ENCODE measurements around the gene CHTF18.
A peak's percentile ranks its signal among the peaks of the same experiment; 100 is the strongest.
"Not testable (repeated sequence)": the region's sequence is repeated elsewhere in the genome, so short reads cannot be mapped to it uniquely, and the experiment has no call there.

Gene CHTF18

GRCh38 chr16:813916-814412, 25.5 kb downstream of the CHTF18 start:
- no peak for DNase-seq

DNA sequence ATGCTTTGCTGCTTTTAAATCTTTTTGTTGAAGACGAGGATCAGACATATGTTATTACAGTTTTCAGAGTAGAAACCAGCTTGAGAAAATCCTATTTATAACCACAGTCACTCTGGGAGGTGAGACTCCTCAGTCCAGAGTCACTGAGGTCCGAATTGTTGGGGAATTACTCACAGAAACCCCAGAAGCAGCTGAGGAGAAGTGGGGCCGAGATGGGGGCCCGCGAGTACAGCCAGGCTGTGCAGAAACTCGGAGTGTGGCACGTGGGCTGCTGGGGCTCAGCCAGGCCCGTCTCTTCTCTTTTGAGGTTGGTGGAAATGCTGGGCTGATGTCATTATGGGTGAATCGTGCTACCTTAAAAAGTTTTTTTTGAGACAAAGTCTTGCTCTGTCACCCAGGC, 26.6 kb downstream of the CHTF18 start:
- DNase-seq, result no peak

GRCh38 chr16:815861-816260, 27.4 kb downstream of the CHTF18 start:
- no peak for DNase-seq

DNA sequence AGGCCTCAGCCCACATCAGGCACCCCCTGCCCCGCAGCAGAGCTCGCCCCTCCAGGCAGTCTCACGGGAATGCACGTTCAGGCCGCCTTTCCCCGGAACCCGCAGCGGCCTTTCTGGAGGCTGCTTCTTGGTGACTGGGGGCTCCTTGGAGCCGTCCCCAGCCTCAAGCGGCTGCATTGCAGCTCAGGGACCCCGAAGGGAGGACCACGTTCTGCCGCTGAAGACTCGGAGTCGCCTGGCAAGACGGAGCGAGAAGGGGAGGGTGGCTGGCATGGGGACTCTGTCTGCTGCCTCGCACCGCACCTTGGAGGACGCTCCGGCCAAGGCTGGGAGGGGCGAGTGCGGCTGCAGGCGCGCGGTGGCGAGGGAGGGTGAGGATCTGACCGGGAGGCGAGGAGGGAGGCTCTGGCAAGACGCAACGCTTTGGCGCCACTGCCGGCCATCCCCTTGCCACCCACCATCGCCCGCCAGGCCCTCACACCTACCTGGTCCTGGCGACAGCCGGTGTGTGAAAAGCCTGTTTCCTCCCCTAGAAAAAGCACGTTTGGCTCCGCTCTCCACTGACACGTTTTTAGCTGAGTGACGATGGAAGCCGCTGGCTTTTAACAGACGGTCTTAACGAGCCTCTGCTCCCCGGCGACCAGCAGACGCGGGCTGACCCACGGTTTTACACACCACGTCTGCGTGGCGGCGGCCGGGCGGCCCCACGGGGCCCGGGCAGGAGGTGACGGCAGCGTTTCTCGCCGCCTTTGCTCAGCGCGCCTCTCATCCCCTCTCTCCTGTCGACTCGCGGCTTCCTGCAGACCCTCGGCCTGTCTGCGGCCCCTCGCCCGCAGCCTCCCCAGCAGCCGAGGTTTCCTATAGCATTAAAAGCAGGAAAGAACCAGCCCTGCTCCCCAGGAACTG, 28.8 kb downstream of the CHTF18 start:
- no peak for DNase-seq

DNA sequence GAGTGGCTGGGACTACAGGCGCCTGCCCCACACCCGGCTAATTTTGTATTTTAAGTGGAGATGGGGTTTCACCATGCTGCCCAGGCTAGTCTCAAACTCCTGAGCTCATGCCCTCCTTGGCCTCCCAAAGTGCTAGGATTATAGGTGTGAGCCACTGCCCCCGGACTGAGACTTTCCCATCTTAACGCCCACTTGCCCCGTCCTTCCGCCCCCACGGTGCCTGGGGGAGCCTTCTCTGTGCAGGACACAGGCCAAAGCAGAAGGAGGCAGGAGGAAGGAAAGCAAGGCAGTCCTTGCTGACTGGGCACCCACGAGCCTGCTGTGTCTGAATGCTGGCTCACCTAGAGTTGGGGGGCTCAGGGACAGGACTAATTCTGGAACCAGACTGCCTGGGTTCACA, 29.7 kb downstream of the CHTF18 start:
- DNase-seq, result no peak

DNA sequence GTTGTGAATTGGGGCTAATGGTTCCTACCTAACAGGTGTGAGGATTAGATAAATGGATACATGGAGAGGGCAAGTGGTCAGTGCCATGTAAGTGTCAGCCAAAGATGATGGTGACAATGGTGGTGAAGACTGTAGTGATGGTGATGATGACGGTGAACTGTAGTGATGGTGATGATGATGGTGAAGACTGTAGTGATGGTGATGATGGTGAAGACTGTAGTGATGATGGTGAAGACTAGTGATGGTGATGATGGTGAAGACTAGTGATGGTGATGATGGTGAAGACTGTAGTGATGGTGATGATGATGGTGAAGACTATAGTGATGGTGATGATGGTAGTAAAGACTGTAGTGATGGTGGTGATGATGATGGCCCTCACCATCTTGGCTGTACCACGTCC, 30.2 kb downstream of the CHTF18 start:
- no peak for DNase-seq

- peak in 3 of 6 experiments; percentile 25 to 45 (median 43) for DNase-seq
Measured at GRCh38 chr16:819336-820043, 31.1 kb downstream of the CHTF18 start.

- DNase-seq, result not testable (repeated sequence)
Measured at GRCh38 chr16:820044-820408, 31.6 kb downstream of the CHTF18 start.

DNA sequence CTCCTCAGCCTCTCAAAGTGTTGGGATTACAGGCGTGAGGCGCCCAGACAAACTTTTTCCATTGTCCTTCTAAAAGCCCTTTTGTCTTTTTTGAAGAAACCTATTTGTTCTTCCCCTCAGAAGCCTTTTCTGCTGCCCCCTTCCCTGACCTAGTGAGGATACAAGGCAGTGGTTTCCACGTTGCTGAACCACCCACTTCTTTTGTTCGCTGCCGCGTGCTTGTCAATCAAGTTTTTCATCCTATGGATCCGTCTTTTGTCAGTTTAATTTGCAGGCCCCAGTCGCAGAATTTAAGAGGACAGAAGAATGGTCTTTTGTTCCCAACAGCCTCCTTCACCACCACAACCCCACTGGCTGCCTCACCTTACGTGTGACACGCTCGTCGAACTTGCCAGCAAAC, 32.3 kb downstream of the CHTF18 start:
- DNase-seq, result no peak

DNA sequence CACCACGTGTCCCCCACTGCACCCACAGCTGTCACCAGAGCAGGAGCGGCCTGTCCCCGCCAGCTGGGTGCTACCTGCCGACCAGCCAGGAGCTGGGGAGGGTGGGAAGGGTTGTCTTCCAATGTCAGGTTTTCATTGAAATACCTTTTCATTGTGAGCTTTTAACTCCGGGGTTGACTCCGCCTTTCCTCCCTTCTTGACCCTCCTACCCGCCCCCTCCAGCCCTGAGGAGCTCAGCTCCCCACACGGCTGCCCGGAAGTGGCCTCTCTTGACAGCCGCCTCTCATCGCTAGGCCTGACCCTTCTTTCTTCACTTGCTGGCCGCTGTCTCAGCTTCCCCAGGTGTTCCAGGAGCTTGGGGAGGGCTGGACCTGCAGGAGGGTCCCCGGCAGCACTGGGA, 33.3 kb downstream of the CHTF18 start:
- DNase-seq, result no peak

- DNase-seq, result no peak
Measured at GRCh38 chr16:822174-822908, 33.9 kb downstream of the CHTF18 start.

DNA sequence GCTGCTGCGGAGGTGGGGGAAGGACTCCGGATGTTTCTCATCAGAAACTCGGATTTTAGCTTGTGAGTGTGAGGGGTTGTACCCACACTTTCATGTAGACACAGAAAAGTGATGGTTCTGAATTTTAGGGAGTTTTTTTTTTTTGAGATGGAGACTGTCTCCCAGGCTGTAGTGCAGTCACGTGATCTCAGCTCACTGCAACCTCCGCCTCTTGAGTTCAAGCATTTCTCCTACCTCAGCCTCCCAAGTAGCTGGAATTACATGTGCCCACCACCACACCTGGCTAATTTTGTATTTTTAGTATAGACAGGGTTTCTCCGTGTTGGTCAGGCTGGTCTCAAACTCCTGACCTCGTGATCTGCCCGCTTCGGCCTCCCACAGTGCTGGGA, 34.5 kb downstream of the CHTF18 start:
- DNase-seq, result no peak

DNA sequence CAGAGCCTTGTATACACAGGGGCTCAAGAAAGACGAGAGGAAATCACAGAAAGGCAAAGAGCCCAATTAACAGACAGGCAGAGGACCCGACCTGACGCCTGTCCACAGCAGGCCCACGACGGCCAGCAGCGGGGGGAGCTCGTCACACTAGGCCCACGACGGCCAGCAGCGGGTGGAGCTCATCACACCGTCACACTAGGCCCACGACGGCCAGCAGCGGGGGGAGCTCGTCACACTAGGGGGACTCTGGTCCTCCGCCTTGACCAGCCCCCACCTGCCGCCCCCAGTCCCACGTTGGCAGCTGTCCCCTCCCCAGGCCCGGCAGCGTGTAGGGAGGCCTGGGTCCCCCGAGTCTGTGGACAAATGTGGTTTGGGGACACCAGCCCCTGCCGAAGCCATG, 35.8 kb downstream of the CHTF18 start:
- no peak for DNase-seq

- DNase-seq, result no peak
Measured at GRCh38 chr16:824601-825000, 36.2 kb downstream of the CHTF18 start.

DNA sequence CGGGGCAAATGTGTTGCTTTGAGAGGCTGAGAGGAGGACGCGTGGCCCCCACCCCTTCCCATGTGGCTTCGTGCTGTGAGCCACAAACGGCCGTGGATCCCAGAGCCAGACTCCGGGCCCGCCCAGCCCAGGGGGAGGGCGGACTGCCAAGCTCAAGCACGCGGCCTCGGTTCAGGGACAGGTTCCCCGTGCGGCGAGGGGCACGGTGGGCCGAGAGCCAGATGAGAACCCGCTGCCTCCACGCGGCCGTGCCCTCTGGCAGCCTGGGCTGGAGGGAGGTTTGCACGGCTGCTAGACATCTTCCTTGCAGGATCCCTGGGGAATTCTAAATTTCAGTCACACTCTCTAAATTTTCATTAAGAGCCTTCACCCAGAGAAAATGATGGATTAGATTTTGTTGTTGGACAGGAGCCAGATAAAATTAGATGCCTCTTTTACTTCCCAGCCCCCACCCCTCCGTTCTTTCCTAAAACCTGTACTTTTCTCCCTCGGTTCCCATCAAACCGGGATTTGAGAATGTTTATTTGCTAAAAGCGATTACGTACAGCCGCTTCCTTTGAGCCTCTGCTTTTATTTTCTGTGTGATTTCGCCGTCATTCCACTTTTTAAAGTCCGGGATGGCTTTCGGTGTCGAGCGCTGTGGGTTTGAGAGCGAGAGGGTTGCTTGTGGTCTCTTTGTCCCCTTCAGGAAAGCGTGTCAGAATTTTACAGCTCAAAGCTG, 37.1 kb downstream of the CHTF18 start:
- no peak for DNase-seq

DNA sequence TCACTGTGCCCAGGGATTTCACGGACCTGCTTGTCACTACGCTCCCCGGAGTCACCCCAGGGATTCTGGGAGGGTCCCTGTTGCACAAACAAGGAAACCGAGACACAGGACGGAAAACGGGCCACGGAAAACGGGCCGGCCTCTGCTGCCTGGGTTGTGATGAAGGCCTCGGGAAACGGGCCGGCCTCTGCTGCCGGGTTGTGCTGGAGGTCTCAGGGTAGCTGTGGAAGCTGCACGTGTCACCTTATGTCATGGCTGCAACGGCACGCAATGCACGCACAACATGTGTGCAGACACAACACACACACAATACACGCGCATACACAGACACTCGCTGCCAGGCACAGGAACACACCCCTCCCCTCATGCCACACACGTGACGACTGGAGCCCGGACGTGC, 39.1 kb downstream of the CHTF18 start:
- no peak for DNase-seq

DNA sequence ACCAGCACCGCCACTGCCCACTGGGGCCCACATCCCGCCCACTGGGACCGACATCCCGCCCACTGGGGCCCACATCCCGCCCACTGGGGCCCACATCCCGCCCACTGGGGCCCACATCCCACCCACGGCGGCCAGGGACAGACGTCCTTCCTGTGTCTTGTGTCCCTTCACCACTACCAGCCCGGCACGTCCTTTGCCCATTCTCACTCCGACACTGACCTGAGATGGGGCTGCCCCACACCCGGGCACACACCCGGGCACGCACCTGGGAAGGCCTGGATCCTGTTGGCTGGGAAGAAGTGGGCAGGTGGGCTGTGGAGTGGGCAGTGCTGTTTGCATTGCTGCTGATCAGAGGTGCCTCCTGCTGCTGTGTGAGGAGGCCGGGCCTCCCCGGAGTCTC, 40.5 kb downstream of the CHTF18 start:
- DNase-seq, result no peak

DNA sequence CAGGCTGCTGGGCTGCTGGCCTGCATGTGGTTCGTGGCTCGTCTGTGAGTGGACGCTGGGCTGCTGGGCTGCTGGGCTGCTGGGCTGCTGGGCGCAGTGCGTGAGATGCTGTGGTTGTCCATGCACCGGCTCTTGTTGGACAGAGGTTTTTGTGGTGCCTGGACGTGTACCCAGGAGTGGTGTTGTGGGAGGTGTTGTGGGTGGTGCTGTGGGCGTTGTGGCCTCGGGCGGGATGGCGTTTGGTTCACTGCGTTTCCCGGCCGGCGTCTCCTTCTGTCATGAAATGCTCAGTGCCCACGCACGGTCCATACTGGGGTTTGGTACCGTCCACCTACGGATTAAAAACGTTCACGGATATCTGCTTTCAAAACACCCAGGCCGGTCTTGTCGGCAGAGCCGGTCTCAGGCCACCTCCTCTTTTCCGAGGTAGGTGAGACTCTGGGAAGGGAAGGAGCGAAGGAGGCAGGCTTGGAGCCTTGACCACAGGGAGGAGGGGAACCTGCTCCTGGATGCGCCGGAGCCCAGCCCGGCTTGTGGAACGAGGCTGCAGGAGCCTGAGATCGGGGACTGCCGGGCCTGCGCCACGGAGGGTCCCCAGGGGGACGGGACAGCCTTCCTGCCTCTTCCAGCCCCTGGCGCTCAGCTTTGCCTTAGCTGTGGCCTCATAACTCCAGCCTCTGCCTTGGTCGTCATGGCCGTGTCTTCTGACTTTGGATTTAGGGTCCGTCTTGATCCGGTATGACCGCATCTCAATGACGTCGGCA, 41.9 kb downstream of the CHTF18 start:
- DNase-seq, result no peak

- no peak for DNase-seq
Measured at GRCh38 chr16:830871-831570, 42.6 kb downstream of the CHTF18 start.

- no peak for DNase-seq
Measured at GRCh38 chr16:831571-832413, 43.4 kb downstream of the CHTF18 start.

Measured in stimulated activated naive CD4-positive, alpha-beta T cell (primary cell).